Measurements from ENCODE around the gene CNTNAP4. TPM values are rescaled to one million over a fixed set of nuclear protein-coding genes. Genes with fewer than 3 reads are reported as not detected.
A peak's percentile ranks its signal among the peaks of the same experiment; 100 is the strongest.

Gene CNTNAP4
- total RNA-seq, 1 donor from 2014 or later: not detected

- ATAC-seq (peak; percentile 34), DNase-seq (ENCODE audit: low spot score) (no peak)
Measured at GRCh38 chr16:76574651-76575050, 297.4 kb downstream of the CNTNAP4 start.

GRCh38 chr16:76576526-76576925, 299.3 kb downstream of the CNTNAP4 start:
- no peak for DNase-seq (ENCODE audit: low spot score)
- ATAC-seq: no peak

GRCh38 chr16:76577003-76577402, 299.8 kb downstream of the CNTNAP4 start:
- DNase-seq (ENCODE audit: low spot score): no peak
- ATAC-seq: no peak

DNA sequence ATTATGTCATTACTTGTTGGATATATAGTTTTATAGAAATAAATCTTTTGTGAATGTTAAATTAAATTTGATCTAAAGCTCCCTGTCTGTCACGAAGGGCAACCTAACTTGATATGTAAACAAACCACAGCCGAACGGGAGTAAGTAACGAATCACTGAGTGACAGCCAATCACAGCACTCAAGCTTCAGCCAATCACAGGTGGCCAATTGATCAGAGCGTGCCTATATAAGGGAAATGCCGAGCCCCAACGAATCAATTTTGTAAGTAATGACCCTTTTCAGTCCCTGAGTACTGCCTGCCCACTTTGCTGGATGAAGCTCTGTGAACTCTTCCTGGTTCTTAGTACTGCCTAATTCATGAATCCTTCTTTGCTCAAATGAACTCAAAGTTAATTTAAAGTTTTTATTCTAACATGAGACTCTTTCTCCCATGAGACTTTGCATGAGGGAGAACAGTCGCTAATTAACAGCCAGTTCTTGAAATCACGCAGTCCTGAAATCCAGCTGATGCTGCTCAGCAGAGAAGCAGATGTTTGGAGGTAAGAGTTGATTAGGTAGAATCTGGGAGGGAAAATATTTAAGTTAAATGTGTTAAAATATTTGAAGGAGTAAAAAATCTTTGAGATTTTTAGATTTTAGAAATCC, 302.2 kb downstream of the CNTNAP4 start:
- DNase-seq (ENCODE audit: low spot score) (no peak), ATAC-seq (no peak)

DNA sequence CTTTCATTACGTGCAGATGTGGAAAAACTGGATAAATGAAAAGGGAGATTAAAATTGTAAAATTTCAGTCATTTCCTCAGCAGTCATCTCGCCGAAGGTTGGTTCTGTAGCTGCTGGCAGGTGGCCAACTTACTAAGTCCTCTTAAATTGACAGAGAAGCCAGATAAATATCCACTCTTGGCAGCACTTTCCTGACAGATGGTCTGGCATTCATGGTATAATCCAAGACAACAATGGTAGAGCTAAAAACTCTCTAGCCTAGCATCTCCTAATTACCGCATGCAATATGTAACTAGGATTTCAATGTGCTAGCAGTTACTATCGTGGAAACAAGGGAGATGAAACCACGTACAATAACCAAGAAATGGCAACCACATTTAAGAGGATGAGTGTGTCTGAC, 306.3 kb downstream of the CNTNAP4 start:
- DNase-seq (ENCODE audit: low spot score): no peak

DNA sequence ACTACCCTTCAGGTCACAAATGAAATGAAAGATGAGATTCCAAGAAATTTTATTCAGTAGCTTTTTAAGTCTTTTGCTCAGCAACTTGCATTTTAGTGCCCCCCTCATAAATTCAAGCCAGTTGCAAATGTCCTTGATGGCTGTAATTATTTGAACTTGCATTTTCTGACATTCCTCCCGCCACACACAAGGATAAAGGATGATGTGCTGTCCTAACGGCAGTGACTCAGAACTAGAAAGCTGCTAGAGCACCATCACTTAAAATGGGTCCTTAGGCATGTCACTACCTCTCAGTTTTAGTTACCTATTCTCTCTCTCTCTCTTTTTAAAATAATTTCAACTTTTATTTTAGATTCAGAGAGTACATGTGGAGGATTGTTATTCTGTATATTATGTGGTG, 306.7 kb downstream of the CNTNAP4 start:
- ATAC-seq (no peak), DNase-seq (ENCODE audit: low spot score) (no peak)

More for the DNA sequence above, 306.3 kb downstream of the CNTNAP4 start:
- ATAC-seq: no peak

DNA sequence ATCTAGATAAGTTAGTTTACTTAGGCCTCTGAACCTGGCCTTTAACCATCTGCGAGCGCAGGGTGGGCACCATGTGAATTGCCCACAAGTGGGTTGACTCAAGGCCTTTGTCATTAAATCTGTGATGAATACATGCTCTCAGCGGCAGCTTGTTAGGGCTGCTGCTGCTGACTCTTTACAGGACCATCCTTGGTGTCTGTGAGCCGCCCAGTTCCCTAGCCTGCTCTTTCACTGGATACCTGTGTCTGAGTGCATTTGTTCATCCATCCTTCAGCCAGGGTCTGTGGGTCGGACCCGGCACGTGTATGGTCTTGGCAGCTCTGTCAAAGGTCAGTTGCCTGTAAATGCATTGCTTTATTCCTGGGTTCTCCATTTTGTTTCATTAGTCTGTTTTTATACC, 321.3 kb downstream of the CNTNAP4 start:
- no peak for ATAC-seq
- DNase-seq (ENCODE audit: low spot score): no peak

DNA sequence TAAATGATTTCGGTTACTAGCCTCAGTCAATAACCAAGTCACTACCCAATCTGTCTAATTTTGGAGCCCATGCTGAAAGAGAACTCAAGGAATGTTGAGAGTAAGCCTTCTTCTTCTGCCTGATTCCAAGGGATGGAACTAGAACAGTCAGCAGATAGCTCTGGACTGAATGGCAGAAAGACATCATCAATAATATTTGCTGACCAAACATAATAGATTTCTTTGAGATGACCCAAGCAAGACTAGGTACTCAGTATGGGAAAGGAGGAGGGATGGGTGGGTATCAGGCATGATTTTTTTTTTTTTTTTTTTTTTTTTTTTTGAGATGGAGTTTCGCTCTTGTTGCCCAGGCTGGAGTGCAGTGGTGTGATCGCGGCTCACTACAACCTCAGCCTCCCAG, 330.1 kb downstream of the CNTNAP4 start:
- ATAC-seq: no peak
- DNase-seq (ENCODE audit: low spot score): no peak

Data from left lobe of liver (tissue), 2 donors.